ENCODE results near the gene SNED1.

SNED1 gene

GRCh38 chr2:240957656-240958365 lies 40.6 kb upstream of the SNED1 start:
- no peak overlapping the region for H3K4me3 ChIP-seq (ENCODE audit: low read depth, low read length)
- TF ChIP-seq CTCF (IDR thresholded peaks at IDR 0.05; ENCODE audit: control insufficient read depth, extremely low read depth, insufficient read depth) = no peak
- no peak for DNase-seq (ENCODE audit: low read depth)

GRCh38 chr2:240958366-240959213 lies 39.8 kb upstream of the SNED1 start:
- no peak for DNase-seq (ENCODE audit: low read depth)
- no peak overlapping the region for H3K4me3 ChIP-seq (ENCODE audit: low read depth, low read length)
- TF ChIP-seq CTCF (IDR thresholded peaks at IDR 0.05; ENCODE audit: control insufficient read depth, extremely low read depth, insufficient read depth) = no peak

DNA sequence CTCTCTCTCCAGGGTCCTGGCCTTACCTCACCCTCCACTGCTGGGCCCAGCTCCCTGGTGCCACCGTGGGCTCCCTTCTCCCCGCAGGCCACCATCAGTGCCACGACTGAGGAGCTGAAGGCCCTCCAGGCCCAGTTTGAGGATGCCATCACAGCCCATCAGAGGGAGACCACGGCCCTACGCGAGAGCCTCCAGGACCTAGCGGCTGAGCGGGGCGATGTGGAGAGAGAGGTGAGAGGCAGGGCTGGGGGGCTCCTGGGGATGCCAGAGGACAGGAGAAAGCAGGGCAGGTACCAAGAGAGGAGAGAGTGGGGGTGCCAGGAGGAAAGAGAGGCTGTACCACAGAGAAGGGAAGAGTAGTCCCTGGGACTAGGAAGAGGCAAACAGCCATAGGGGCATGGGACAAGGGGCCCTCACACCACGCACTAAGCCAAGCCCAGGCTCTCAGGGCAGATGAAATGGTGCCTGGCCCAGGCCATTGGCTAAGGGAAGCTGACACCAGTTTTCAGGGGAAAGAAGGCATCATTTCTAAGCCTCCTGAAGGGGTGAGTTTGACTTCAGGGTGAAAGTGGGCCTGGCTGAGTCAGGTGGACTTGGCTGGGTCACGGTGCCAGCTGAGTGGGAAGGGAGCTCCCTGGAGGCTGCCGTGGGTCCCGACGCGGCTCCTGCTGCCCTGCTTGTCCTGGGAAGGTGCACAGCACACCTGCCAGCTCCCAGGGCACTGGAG lies 39.0 kb upstream of the SNED1 start:
- no peak for TF ChIP-seq CTCF (IDR thresholded peaks at IDR 0.05; ENCODE audit: control insufficient read depth, extremely low read depth, insufficient read depth)
- DNase-seq (ENCODE audit: low read depth) = no peak
- no peak overlapping the region for H3K4me3 ChIP-seq (ENCODE audit: low read depth, low read length)

DNA sequence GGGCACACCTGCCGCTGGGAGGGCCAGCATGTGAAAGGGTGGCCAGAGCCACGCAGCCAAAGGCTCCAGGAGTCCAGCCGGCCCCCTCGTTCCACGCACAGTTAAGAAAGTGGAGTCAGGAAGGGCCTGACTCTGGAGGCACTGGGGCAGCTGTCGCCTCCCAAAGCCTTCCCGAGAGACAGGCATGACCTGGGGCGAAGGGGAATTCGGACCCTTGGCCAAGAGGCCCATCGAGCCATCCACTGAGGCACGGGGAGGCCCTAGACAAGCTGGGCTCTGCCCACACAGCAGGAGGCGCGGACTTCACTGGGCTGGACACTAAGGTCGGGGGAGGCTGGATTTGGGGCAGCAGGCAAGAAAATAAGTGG lies 38.5 kb upstream of the SNED1 start:
- no peak for TF ChIP-seq CTCF (IDR thresholded peaks at IDR 0.05; ENCODE audit: control insufficient read depth, extremely low read depth, insufficient read depth)
- no peak overlapping the region for H3K4me3 ChIP-seq (ENCODE audit: low read depth, low read length)
- no peak for DNase-seq (ENCODE audit: low read depth)

GRCh38 chr2:240960309-240960970 lies 38.0 kb upstream of the SNED1 start:
- no peak for DNase-seq (ENCODE audit: low read depth)
- no peak overlapping the region for H3K4me3 ChIP-seq (ENCODE audit: low read depth, low read length)
- TF ChIP-seq CTCF (IDR thresholded peaks at IDR 0.05; ENCODE audit: control insufficient read depth, extremely low read depth, insufficient read depth) = no peak

DNA sequence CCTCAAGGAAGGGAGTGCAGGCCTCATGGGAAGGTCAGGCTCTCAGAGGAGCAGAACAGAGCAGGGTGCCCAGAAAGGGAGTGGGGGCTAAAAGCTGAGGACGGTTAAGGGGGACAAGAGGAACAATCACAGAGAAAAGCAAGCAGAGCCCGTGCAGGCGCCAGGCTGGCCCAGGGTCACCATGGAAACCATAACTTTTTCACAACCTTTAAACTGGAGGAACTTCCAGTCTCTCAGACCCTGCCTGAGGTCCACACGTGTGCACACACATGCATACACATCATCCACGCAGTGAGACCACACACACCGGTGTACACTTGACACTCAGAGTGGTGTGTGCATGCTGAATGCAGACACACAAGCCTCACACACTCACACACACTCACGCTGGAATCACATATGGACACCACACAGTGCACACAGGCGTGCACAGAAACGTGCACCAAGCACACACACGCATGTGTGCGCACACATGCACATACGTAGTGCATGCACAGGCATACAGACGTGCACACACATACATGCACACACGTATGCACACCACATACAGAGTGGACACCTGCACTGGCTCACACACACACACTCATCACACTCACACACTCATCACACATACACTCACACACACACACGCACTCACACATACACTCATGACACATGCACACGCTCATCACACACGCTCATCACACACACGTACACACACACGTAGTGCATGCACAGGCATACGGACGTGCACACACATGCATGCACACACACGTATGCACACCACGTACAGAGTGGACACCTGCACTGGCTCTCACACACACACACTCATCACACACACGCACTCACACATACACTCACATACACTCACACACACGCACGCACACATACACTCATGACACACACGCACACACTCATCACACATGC lies 37.2 kb upstream of the SNED1 start:
- TF ChIP-seq CTCF (IDR thresholded peaks at IDR 0.05; ENCODE audit: control insufficient read depth, extremely low read depth, insufficient read depth) = no peak
- H3K4me3 ChIP-seq (ENCODE audit: low read depth, low read length) = no peak overlapping the region
- DNase-seq (ENCODE audit: low read depth) = no peak
